NCI-H510A (cell line): Measurements from ENCODE around the gene PLCB1.
"Not testable (repeated sequence)": the region's sequence is repeated elsewhere in the genome, so short reads cannot be mapped to it uniquely, and the experiment has no call there.

Source experiments
- DNase-seq: peaks from one replicate; lab custom pipeline; 2025; lab: John Stamatoyannopoulos, UW

PLCB1 gene

GRCh38 chr20:8443464-8444072, 311.5 kb downstream of the PLCB1 start:
- DNase-seq, result no peak

GRCh38 chr20:8447262-8448120, 315.4 kb downstream of the PLCB1 start:
- DNase-seq, result no peak

DNA sequence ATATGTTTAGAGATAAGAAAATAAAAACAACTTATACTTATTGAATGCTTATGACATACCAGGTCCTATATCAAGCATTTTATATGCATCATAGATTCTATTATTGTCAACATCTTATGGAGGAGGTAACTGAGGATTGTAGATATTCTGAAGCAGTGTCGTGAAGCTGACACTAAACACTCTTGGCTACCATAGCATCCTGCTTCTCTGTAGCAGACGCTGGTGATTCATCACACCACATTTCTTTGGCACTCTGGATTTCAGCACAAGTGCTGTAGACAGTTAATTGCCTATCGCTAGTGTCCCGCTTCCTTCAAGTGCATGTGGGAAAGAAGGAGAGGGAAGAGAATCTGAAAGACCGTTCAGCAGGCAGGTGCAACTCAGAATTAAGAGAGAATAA, 317.1 kb downstream of the PLCB1 start:
- no peak for DNase-seq

DNA sequence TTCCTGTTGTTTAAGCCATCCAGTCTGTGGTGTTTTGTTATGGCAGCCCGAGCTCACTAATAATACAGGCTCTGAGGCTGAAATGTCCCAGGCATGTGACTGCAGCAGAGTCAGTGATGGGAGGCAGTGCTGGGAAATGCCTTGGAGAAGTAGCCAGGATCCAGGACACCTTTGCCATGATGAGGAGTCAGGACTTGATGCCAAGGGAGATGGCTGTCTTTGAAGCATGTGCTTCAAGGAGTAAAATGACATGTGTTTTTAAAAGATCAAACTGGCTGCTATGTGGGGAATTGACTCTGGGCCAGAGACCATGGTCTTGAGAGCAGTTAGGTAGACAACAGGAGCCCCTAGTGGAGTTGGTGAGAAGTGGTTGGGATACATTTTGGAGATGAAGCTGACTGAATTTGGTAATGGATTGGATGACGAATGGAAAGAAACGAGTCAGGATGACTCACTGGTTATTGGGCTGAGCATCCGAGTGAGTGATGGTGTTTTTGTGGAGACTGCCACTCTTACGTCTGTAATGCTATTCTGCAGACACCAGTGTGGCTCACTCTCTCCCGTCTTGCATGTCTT, 322.2 kb downstream of the PLCB1 start:
- DNase-seq, result no peak

GRCh38 chr20:8456765-8457164, 324.7 kb downstream of the PLCB1 start:
- DNase-seq, result no peak

DNA sequence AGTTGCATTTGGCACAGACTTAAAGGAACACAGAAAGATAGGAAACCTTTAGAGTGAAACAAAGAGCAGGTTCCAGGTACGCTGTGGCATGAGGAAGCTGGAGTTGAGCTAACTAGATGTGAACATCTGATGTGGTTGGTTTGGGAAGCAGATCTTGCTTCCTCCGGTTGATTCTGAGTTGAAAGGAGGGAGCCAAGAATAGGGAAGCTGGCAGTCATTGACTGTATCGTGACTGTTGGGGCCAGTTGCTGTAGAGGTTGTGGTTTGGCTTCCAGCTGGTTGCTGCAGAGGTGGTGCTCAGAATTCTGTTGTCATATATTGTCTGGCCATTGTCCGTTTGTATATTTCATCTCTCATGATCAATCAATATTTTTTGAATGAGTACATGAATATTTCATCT, 325.9 kb downstream of the PLCB1 start:
- DNase-seq, result no peak

DNA sequence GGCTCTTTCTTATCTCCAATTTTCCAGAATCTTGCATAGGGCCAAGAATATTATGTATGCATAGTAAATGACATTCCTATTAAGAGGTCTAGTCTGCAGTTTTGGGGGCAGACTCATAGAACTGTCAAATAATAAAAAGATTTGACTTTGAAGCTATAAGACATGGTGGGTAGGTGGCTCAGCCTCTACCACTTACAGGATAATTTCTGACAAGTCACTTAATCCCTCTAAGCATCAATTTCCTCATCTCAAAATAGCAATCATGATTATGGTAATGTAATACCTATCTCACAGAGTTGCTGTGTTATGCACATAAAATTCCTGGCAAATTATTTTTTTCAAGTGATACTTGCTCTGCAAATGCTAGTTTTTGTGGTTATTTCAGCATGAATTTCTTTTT, 329.1 kb downstream of the PLCB1 start:
- no peak for DNase-seq

DNA sequence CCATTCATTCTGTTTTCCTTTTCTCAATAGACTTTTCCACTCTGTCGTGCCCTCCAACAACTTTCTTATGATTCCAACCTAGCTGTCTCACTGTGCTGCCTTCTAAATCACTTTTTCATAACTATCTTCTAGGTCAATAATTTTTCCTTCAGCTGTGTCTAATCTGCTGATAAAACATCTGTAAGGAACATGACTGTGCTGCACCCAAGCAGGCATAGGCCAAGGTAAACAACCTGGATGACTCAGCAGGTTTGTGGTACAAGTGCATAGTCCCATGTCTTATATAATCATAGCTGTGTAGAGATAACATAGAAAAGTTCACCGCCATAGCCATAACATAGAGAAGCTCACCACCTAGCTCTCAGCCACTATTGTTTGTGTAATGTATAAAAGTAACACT, 332.3 kb downstream of the PLCB1 start:
- no peak for DNase-seq

GRCh38 chr20:8466781-8467180, 334.7 kb downstream of the PLCB1 start:
- DNase-seq, result not testable (repeated sequence)

DNA sequence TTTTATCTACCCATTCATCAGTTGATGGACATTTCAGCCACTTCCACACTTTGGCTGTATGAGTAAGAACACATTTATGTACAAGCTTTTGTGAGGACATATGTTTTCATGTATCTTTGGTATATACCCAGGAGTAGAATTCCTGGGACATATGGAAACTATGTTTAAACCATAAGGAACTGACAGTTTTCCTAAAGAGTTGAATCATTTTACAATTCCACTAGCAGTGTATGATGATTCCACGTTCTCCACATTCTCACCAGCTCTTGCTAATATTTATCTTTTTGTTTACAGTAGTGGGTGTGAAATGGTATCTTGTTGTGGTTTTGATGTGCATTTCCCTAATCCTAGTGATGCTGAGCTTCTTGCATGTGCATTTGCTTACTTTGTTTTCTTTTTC, 338.1 kb downstream of the PLCB1 start:
- DNase-seq, result no peak

DNA sequence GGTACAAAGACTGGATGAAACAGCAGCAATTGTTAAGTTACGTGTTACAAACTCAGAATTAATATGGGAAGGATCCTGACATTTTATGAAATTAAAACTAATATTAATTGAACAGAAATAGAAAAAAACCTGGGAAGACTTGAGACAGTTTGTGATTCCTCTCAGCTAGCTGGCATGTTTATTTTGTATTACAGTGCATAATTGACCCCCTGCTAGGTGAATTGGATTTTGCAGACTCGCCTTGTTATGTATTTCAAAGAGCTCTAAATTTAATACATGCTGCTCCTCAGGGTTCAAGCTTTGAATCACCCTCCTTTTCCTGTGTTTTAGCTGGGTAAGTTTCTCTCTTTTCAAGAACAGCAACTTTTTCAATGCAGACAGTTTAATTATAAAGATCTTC, 339.4 kb downstream of the PLCB1 start:
- DNase-seq, result no peak

DNA sequence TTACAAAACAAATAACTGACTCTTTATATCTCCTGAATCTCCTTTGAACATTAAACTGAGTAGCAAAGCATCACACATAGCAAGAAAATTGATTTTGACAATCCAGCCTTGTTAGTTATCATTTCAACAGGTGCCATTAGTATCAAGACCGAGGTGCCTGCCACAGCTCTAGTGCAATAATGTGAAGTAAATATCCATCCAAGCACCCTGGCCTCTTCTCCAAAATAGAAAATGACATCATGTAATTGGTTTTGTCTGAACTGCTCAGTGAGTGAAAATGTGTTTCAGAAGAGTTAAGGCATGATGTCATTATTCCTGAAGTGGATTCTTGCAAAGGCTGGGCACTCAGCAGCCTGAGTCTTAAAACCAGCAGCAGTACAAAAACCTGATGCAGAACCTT, 341.4 kb downstream of the PLCB1 start:
- DNase-seq, result no peak

GRCh38 chr20:8474027-8474668, 342.1 kb downstream of the PLCB1 start:
- no peak for DNase-seq

- no peak for DNase-seq
These were observed 344.0 kb downstream of the PLCB1 start for GRCh38 chr20:8476021-8476420.

GRCh38 chr20:8480597-8480996, 348.5 kb downstream of the PLCB1 start:
- DNase-seq, result no peak

DNA sequence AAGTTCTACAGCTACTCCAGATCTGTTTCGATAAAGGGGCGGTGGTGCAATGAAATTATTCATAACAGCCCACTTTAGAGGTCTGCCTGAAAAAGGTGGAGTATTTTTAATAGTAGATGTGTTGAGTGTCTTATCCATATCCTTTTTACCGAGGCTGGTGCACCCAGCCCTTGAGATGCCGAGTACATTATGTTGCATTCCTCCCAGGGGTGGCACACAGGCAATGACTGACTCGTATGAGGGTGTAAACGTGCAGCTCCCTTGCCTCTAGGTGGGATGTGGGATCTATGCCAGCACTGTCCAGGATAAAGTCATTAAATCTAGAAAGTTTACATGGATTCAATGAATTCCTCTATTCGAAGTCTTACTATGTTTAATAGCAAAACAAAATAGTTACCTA, 355.6 kb downstream of the PLCB1 start:
- DNase-seq, result no peak

- DNase-seq, result no peak
These were observed 357.2 kb downstream of the PLCB1 start for GRCh38 chr20:8489094-8489883.

GRCh38 chr20:8490076-8490830, 358.2 kb downstream of the PLCB1 start:
- DNase-seq, result no peak

- no peak for DNase-seq
These were observed 360.1 kb downstream of the PLCB1 start for GRCh38 chr20:8492173-8492572.

- DNase-seq, result no peak
These were observed 366.5 kb downstream of the PLCB1 start for GRCh38 chr20:8498571-8498970.

DNA sequence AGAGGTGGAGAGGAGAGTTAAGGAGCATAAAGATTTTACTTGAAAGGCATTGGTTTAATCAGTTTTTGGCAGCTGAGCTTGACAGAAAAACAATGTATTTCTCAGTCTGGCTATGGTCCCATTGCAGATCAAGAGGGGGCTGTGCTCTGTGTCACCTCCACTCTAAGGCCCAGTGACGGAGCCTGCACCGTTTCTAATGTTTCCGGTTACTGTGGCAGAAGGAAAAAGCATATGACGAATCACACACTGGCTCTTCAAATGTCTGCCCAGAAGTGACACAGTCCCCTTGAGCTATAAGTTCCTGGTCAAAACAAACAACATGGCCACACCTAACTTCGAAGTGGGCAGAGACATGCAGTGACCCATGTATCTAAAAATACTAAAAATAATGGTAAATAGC, 372.0 kb downstream of the PLCB1 start:
- no peak for DNase-seq
